NT2/D1 (cell line): Measurements from ENCODE around the gene PTGES2.
"Not testable (repeated sequence)": the region's sequence is repeated elsewhere in the genome, so short reads cannot be mapped to it uniquely, and the experiment has no call there.

Experiments
- DNase-seq: peaks from one replicate; pipeline ENCODE4 v3.0.0-alpha.2; 2011; ENCODE audit warnings: low read depth, low spot score
- H3K27me3 ChIP-seq: 2 replicates; pipeline ENCODE4 v1.6.0; 2011; ENCODE audit warnings: mild to moderate bottlenecking; ENCODE audit not compliant: insufficient read length, insufficient read depth
- H3K36me3 ChIP-seq: 2 replicates; pipeline ENCODE4 v1.6.1; 2011; ENCODE audit warnings: mild to moderate bottlenecking, low read length, mixed read lengths; ENCODE audit not compliant: insufficient read depth, insufficient read length
- H3K4me1 ChIP-seq: 2 replicates; pipeline ENCODE4 v1.5.1; 2011; ENCODE audit not compliant: insufficient read depth, insufficient read length
- H3K4me3 ChIP-seq: 2 replicates; pipeline ENCODE4 v1.5.1; 2011; ENCODE audit warnings: low read depth; ENCODE audit not compliant: insufficient read length
- H3K9ac ChIP-seq: 2 replicates; pipeline ENCODE4 v1.6.0; 2011; ENCODE audit warnings: low read depth; ENCODE audit not compliant: insufficient read length
- H3K9me3 ChIP-seq: 2 replicates; pipeline ENCODE4 v1.5.1; 2011; ENCODE audit warnings: mild to moderate bottlenecking, low read length; ENCODE audit not compliant: insufficient read depth
- SUZ12 ChIP-seq: IDR thresholded peaks from 2 replicates; pipeline ENCODE4 v1.6.1; 2011; ENCODE audit not compliant: insufficient read length, insufficient read depth; ENCODE audit errors: extremely low read depth
- YY1 ChIP-seq: IDR thresholded peaks from 2 replicates; pipeline ENCODE4 v1.6.1; 2011; ENCODE audit not compliant: insufficient read length, insufficient read depth
- ZNF274 ChIP-seq: IDR thresholded peaks from 2 replicates; pipeline ENCODE4 v1.6.1; 2011; ENCODE audit warnings: mild to moderate bottlenecking, low read depth, low read length

Gene PTGES2

DNA sequence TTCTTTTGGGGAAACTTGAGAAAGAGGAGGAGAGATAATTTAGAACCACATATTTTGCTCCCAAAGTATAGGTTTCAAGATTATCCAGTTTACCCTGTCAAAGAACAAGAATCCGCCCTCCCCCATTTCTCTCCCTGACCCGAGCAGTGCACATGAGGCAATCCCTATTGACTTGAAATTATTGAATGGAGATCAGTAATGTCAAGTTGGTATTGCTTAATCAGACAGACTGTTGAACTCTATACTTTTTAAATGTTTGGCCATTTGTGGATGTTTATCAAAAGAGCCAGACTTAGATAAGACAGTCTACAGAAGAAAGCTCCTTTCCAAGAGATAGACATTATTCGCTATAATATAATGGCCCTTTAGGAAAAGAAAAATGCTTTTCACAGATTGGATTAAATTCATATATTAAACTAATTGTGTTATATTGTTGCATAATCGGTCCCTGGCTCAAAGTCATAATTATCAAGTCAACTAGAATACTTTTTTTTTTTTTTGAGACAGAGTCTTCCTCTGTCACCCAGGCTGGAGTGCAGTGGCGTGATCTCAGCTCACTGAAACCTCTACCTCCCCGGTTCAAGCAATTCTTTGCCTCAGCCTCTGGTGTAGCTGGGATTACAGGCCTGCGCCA lies 54.2 kb downstream of the PTGES2 start:
- Histone ChIP-seq H3K9ac (no peak overlapping the region), H3K27me3 (no peaks in the 10 kb centered on the region), H3K4me1 (peaks cover 11% of the 10 kb centered on the region), H3K36me3 (peaks cover 5% of the 10 kb centered on the region), H3K9me3 (no peaks in the 10 kb centered on the region), H3K4me3 (no peak overlapping the region)
- DNase-seq, result no peak
- no peak for TF ChIP-seq YY1
- TF ChIP-seq SUZ12, result no peak
- no peak for TF ChIP-seq ZNF274

DNA sequence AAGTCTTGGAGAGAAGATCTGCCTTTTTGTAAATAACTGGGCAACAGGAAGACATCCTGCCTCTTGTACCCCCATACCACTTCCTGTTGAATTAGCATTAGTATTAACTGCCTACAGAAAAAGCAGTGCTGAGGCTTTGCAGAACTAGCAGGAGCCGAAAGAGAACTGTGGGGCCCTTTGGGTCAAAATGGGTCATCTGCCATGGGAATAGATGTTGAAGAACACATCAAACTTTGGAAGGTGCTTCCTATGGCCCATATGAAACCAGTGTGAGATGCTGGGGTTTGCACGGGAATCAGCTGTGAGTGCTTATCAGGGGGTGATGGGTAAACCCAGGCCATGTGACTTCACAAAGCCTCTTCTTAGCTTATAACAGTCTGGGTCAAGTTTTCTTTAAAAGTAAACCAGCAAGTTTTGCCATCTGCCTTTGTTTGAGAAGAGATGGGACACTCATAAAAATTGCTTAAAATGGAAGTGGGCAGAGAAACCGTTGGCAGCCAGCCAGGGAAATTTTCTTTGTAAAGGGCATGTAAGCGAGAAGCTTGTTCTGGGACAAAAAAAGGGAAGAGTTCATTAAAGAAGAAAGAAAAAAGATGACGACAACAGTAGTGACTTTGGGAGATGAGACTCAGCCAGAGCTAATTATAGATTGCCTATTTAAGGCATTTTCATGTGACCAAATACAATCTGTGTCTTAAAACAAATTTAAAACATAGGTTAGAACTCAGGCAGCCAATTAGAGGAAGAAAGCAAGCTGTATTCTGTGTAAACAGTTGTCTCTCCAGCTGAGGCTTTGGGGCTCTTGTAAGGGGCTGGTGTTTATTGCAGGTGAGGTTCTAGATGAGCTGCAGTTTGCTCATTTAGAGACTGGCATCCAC lies 55.1 kb downstream of the PTGES2 start:
- Histone ChIP-seq H3K27me3 (no peaks in the 10 kb centered on the region), H3K4me1 (peaks cover 8% of the 10 kb centered on the region), H3K36me3 (peaks cover 5% of the 10 kb centered on the region), H3K9ac (no peak overlapping the region), H3K4me3 (no peak overlapping the region), H3K9me3 (no peaks in the 10 kb centered on the region)
- TF ChIP-seq YY1, result no peak
- no peak for TF ChIP-seq ZNF274
- no peak for TF ChIP-seq SUZ12
- DNase-seq, result no peak

DNA sequence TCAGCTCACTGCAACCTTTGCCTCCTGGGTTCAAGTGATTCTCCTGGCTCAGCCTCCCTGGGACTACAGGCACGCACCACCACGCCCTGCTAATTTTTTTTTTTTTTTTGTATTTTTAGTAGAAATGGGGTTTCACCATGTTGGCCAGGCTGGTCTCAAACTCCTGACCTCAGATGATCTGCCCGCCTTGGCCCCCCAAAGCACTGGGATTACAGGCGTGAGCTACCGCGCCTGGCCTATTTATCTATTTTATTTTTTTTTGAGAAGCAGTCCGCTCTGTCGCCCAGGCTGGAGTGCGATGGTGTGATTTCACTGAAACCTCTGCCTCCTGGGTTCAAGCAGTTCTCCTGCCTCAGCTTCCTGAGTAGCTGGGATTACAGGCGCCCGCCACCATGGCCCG lies 56.1 kb downstream of the PTGES2 start:
- not testable (repeated sequence) for H3K36me3 ChIP-seq, H3K9ac ChIP-seq, DNase-seq, H3K4me3 ChIP-seq, H3K9me3 ChIP-seq, H3K27me3 ChIP-seq
- H3K4me1 ChIP-seq, result peaks cover 13% of the 10 kb centered on the region

DNA sequence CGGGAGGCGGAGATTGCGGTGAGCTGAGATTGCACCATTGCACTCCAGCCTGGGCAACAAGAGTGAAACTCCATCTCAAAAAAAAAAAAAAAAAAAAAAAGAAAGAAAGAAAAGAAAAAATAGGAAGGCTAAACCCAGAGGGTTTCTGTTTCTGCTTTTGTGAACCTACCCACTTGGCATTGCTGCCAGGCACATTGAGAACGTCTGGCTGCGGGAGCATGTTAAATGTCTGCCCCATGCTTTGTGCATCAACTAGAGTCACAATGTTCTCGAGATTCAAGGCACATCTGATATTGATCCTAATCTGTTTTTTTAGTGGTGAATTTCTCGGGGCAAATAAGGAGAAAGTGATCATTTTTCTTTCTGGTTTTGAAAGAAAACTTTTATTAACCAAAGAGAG lies 56.7 kb downstream of the PTGES2 start:
- H3K9ac ChIP-seq, result no peak overlapping the region
- H3K27me3 ChIP-seq, result no peaks in the 10 kb centered on the region
- peaks cover 16% of the 10 kb centered on the region for H3K4me1 ChIP-seq
- no peaks in the 10 kb centered on the region for H3K36me3 ChIP-seq
- DNase-seq, result no peak
- TF ChIP-seq ZNF274 (no peak), YY1 (no peak), SUZ12 (no peak)
- no peaks in the 10 kb centered on the region for H3K9me3 ChIP-seq
- H3K4me3 ChIP-seq, result no peak overlapping the region
